HCT116 (cell line): Measurements from ENCODE around the gene LRP1B.

Source experiments
- ATF3 ChIP-seq: IDR thresholded peaks from 2 replicates; pipeline ENCODE4 v1.6.1; 2012
- CTCF ChIP-seq, 3 experiments: fragments of 200-600 bp in 1 of 3; sonication (generic) in 1 of 3; IDR thresholded peaks in 2 of 3; conservative IDR thresholded peaks in 1 of 3; 2 replicates each; pipeline ENCODE4 v1.5.1; 2012 to 2017; ENCODE audit warnings: low read depth in 2 of 3, low read length in 2 of 3, antibody characterized with exemption in 1 of 3, borderline replicate concordance in 1 of 3, control low read depth in 1 of 3, mild to moderate bottlenecking in 1 of 3, mixed read lengths in 1 of 3, mixed run types in 1 of 3, moderate library complexity in 1 of 3; ENCODE audit not compliant: insufficient read depth in 1 of 3
- EGR1 ChIP-seq: IDR thresholded peaks from 2 replicates; pipeline ENCODE4 v1.6.1; 2012; ENCODE audit warnings: low read depth
- EZH2 ChIP-seq: fragments of 200-600 bp; sonication (generic); IDR thresholded peaks from 2 replicates; pipeline ENCODE4 v1.6.1; 2017; ENCODE audit warnings: antibody characterized with exemption, mixed run types
- POLR2AphosphoS5 ChIP-seq: IDR thresholded peaks from 2 replicates; pipeline ENCODE4 v1.6.1; 2011; ENCODE audit warnings: mild to moderate bottlenecking, low read depth, low read length, moderate library complexity
- YY1 ChIP-seq: IDR thresholded peaks from 2 replicates; pipeline ENCODE4 v1.6.1; 2011; ENCODE audit warnings: low read length, low read depth, moderate library complexity, mild to moderate bottlenecking; ENCODE audit not compliant: insufficient replicate concordance; ENCODE audit errors: extremely low read depth
- ZBTB33 ChIP-seq: IDR thresholded peaks from 2 replicates; pipeline ENCODE4 v1.6.1; 2011; ENCODE audit warnings: mild to moderate bottlenecking, low read length, moderate library complexity; ENCODE audit not compliant: insufficient replicate concordance; ENCODE audit errors: extremely low read depth

GRCh38 chr2:141856215-141856919 lies 274.4 kb downstream of the LRP1B start:
- TF ChIP-seq POLR2AphosphoS5 (no peak), CTCF (IDR thresholded peaks at IDR 0.05 in 2 of 3, conservative IDR thresholded peaks at IDR 0.05 in 1 of 3; ENCODE audit: borderline replicate concordance in 1 of 3, insufficient read depth in 1 of 3, low read depth in 2 of 3, low read length in 2 of 3) (no peak), ATF3 (no peak), EGR1 (no peak), YY1 (no peak), ZBTB33 (no peak), EZH2 (no peak)
